GM19193 (cell line): ENCODE results near the gene LPGAT1.
A peak's percentile ranks its signal among the peaks of the same experiment; 100 is the strongest.

Experiments
- POLR2A ChIP-seq: IDR thresholded peaks from 4 replicates; pipeline ENCODE4 v1.6.1; 2011; ENCODE audit not compliant: insufficient read depth, insufficient read length; ENCODE audit errors: extremely low read depth

The LPGAT1 gene, protein sequence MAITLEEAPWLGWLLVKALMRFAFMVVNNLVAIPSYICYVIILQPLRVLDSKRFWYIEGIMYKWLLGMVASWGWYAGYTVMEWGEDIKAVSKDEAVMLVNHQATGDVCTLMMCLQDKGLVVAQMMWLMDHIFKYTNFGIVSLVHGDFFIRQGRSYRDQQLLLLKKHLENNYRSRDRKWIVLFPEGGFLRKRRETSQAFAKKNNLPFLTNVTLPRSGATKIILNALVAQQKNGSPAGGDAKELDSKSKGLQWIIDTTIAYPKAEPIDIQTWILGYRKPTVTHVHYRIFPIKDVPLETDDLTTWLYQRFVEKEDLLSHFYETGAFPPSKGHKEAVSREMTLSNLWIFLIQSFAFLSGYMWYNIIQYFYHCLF

DNA sequence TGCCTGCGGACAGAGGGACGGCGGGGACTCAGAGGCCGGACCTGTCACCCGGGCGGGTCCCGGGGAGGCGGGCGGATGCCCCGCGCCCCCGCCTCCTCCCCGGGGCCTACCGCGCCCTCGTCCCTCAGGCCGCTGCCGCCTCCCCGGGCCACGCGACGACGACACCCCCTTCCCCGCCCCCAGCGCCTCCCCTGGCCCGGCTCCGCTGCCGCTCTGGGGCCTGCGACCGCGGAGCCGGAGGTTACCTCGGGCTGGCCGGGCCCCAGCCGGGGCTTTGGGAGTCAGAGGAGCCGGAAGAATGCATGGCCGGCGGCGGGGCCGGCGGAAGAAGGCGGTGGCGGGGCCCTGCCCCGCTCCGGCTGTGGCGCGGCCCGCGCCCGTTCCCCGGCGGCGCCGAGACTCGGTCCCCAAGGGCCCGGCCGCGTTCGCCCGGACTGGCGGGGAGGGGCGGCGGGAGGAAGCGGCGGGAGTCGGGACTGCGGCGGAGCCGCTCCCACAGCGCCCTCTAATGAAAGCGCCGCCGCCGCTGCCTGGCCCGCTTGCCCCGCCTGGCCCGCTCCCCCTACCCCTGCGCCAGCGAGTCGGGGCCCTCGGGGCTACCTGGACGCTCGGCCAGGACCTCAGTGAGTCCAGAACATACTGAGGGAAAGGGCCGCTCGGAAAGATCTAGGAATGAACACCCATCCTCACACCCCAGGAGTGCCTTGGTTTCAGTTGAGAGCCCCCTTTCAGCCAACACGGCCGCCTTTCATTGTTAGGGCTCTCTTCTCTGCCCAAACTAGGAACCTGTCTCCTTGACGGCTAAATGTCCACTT lies at the start of gene LPGAT1:
TSS of gene LPGAT1 (minus strand) at position 436 of the 815 bp plus-strand sequence. CDS start 1,467 bp downstream, outside the sequence.
- peak; percentile 62 for TF ChIP-seq POLR2A

DNA sequence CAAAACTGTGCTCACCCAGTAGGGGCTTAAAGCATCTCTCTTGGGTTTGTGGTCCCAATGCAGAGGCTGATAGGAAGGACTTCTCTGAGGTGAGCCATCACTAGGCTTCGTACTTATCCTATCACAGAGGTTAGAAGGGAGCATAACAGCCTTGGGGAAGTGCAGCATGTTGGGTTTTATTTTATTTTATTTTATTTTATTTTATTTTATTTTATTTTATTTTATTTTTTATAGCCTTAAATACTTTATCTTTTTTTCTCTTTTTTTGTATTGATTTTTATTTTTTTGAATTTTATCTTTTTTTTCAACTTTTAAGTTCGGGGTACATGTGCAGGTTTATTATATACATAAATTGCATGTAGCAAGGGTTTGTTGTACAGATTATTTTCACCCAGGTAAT lies 48.9 kb upstream of the LPGAT1 start:
- no peak for TF ChIP-seq POLR2A

DNA sequence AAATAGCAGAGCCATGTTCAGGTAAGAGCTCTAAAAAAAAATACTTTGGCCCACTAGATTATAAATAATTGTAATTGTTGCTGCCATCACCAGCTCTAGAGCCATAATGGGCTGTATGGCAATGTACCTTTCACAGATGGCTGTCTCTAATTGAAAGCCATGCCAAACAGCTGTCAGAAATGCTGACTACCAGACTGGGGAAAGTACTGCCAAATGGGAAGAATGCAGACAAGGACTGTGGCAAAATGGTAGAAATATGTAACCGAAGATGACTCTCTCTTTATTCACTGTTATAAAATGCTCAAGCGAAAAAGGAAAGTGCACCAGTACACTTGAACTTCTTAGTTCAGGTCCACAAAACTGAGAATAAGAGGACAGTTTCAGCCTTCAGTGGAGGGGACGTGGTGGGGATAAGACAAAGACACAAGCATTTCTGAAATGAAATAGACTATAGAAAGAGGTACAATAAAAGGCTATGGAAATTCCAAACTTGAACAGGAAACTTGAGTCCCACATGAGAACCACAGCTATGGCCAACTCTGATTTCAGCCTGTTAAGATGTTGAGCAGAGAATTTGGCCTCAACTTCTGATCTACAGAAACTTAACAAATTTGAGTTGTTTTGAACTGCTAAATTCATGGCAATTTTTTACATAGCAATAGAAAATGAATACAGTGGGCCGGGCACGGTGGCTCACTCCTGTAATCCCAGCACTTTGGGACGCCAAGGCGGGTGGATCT lies 46.5 kb upstream of the LPGAT1 start:
- no peak for TF ChIP-seq POLR2A

DNA sequence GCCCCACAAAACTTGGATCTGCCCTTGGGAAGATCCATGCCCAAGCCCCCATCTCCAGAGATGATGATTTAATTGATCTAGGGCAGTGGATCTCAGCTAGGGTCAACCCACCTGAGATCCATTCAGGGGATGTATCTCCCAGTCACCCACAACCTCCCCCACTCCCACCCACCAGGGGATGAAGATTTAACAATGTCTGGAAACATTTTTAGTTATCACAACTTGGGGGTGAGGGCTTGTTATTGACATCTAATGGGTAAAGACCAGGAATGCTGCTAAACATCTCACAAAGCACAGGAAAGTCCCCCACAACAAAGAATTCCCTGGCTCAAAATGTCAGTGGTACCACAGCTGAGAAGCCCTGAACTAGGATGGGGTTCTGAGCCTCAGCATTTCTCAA lies 45.0 kb upstream of the LPGAT1 start:
- no peak for TF ChIP-seq POLR2A

DNA sequence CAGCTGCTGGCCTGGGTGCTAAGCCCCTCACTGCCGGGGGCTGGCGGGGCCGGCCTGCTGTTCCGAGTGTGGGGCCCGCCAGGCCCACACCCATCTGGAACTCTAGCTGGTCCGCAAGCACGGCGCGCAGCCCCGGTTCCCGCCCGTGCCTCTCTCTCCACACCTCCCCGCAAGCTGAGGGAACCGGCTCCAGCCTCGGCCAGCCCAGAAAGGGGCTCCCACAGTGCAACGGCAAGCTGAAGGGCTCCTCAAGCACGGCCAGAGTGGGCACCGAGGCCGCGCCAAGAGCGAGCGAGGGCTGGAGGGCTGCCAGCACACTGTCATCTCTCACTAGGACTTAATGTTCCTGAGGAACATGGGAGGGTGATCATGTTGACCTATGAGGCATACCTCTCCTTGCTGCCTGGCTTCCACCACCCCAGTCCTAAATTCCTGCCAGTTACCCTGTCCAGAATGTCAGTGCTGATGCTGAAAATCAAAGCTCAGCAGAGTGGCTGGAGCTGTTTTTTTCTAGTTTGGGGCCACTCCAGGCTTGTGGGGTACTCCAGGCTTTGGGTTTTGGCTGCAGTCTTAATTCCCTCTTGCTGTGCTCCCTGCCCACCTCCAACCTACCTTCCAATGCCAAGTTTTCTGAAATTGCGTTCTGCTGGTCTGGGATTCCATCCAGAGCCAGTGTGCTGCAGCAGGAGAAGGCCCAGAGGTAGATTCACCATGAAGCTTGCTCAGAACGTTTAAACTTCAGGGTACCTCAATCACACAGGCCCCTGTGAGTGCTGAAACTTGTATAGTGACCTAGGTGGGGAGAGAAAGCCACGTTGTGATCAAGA lies 44.2 kb upstream of the LPGAT1 start:
- TF ChIP-seq POLR2A, result no peak

DNA sequence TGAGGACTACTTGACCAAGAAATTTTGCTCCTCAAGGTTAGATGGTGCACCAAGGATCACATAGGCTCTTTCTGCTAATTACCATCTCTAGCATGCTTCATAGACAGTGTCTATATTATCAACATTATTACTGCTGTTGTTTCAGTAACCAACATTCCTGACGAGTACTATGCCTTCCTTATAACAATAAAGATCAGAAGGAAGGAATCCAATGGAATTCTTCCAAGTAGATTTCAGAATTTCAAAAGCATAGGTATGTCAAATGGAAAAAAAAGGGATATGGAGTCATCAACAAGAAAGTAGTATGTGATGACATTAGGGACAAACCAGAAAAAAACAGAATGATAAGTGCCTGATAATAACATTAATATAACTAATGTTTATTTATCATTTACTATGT lies 39.6 kb upstream of the LPGAT1 start:
- no peak for TF ChIP-seq POLR2A

DNA sequence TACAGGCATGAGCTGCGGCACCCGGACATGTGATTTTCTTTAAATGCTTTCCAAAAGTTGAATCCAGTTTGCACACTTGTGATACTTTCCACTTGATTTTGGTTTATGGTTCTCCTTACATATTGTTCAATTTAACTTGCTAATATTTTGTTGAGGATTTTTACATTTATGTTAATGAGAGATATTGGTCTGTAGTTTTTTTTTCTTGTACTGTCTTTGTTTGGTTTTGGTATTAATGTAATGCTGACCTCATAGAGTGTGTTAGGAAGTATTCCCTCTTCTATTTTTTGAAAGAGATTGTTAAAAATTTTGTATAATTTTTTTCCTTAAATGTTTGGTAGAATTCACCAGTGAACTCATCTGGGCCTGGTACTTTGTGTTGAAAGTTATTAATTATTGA lies 34.6 kb upstream of the LPGAT1 start:
- TF ChIP-seq POLR2A, result no peak

DNA sequence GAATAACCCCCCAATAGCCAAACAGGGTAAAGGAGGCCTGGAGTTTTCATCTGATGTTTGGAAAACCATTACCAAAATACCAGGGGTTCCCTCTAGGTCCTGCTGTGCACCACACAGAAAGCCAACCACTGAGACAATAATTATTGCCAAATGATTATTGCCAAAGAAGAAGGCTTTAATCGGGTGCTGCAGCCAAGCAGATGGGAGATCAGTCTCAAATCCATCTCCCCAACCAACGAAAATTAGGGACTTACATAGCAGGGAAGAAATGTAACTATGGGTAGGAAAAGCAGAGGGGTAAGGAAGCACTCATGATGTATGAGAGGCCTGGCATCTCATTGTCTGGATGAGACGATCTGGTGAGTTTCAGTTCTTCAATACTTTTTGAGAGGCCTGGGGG lies 28.8 kb upstream of the LPGAT1 start:
- TF ChIP-seq POLR2A, result no peak

DNA sequence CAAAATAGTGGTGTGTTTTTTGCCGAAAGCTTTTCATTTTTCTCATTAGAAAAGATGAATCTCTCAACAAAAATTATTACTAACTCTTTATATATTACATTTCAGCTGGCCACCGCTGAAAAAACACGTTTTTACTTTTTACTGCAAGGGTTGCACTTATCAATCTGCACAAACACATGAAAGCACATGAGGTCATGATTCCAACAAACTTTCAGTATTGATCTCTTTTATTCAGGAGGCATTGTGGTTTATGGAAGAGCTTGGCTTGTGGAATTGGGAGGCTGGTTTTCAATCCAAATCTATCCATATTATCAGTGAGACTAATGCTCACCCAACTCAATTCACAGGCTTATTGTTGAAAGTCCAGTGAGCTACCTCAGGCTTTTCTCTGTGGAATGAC lies 20.6 kb upstream of the LPGAT1 start:
- TF ChIP-seq POLR2A, result no peak

DNA sequence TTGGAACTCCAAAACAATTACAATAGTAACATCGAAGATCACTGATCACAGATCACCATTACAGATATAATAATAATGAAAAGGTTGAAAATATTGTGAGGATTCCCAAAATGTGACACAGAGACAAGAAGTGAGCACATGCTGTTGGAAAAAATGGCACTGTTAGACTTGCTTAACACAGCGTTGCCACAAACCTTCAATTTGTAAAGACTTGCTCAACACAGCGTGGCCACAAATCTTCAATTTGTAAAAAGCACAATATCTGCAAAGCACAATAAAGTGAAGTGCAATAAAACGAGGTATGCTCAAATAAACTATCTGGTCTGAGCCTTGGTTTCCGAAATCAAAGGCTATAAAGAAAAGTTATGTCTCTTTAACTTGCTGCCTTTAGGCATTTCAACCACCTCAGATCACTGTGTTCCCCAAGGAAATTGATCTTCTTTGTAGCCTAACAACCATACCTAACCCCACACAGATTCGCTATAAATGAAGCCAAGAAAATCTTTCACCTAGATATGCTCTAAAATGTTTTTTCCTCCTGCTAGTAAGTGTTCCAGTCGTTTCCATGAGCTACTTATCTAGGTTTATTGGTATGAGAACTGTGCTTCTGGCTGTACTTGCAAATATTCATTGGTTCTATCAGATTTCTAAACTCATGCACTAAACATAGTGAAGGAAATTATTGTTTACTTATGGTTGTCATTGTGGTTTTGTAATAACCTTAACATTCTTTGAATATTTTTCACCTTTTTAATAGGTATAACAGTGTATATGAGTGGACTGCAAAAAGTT lies 13.1 kb upstream of the LPGAT1 start:
- no peak for TF ChIP-seq POLR2A

DNA sequence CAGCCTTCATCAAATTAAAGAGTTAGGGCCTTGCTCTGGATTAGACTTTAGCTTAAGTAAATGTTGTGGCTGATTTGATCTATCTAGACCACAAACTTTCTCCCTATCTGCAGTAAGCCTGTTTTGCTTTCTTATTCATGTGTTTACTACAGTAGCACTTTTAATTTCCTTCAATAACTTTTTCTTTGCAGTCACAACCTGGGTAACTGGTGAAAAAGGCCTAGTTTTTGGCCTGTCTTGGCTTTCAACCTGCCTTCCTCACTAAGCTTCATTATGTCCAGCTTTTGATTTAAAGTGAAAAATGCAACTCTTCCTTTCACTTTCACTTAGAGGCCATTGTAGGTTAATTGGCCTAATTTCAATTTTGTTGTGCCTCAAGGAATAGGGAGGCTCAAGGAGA lies 12.5 kb upstream of the LPGAT1 start:
- no peak for TF ChIP-seq POLR2A

DNA sequence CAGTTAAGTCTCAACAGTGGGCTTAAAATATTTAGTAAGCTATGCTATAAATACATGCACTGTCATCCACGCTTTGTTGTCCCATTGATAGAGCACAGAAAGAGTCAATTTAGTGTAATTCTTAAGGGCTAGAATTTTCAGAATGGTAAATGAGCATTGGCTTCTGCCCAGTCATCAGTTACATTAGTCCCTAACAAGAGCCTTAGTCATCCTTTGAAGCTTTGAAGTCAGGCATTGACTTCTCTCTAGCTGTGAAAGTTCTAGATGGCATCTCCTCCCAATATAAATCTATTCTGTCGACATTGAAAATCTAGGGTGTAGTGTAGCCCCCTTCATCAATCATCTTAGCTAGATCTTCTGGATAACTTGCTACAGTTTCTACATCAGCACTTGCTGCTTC lies 12.0 kb upstream of the LPGAT1 start:
- TF ChIP-seq POLR2A, result no peak

DNA sequence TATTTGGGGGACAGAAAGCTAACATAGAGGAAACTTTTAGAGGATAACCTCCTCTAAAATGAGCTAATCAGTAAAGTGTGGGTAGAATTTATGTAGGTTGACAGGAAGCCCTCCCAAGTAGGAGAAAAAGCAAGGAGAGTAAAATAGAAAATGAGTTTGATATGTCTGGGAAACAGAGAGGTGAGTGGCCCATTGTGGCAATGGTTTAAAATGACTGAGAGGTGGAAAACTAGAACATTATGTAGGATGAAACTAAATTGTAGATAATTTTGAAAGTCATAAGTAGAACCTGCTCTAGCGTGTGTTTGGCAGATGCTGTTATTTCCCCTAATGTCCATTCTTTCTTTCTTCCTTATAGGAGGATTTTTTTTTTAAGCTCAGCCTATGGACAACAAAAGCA lies 8.5 kb upstream of the LPGAT1 start:
- TF ChIP-seq POLR2A, result no peak

DNA sequence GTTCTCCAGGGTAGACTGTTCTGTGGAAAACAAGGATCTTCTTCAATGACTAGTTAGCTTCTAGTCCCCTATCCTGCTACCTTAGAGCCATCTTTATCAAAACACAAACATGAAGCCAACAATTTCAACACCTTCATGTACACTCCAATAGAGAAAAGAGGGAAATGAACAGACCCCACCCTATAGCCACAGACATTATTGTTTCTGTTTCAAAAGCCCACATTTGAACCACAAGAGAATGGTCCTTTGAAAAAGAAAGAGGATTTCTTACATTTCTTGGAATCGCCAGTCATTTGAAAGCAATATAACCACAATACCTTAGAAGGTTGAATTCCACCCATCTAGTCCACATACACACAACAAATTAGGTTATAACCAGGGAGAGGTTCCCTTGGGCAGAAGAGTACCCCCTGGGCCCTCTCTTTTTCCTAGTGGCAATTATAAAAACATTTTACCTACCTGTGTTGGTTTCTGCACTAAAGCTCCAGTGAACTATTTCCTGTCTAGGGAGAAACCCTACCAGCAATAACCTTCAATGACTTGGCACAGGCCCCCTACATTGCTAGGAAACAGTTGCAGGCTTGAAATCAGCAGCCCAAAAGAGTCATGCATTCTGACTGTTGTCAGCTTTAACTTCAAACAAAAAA lies 2.7 kb upstream of the LPGAT1 start:
- no peak for TF ChIP-seq POLR2A

DNA sequence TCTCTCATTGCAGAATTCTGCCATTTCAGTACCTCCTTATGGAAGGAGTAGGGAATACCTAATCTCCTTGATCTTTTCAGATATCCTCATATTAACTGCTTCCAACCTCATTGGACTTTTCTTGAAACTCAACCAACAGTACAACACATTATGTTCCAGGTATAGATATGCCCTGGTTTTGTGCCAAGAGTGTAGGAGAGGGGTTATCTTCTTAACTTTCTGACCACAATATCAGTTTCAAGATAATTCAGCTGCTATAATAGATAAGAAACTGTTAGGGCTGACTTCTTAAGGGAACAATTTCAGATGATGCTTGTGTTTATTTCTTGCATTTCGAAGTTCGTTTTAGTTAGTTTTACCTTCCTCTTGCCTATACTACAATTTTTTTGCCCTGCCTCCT lies 2.1 kb upstream of the LPGAT1 start:
- TF ChIP-seq POLR2A, result no peak
